ENCODE data around the gene TAPT1.

The TAPT1 gene

DNA sequence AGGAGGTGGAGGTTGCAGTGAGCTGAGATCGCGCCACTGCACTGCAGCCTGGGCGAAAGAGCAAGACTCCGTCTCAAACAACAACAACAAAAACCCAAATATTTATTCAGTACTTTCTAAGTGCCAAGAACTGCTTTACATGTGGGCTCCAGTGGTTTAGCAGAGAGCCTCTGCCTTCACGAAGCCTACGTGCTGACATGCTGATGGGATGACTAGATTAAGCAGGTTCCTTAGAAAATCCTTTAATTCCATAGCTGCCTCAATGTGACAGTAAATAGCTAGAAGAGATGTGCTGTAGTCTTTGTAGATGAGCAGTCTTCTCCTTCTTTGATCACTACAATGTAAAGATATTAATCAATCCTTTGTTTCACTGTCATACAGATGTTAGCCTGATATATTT lies 49.6 kb downstream of the TAPT1 start:
- TF ChIP-seq, protein P1, sequence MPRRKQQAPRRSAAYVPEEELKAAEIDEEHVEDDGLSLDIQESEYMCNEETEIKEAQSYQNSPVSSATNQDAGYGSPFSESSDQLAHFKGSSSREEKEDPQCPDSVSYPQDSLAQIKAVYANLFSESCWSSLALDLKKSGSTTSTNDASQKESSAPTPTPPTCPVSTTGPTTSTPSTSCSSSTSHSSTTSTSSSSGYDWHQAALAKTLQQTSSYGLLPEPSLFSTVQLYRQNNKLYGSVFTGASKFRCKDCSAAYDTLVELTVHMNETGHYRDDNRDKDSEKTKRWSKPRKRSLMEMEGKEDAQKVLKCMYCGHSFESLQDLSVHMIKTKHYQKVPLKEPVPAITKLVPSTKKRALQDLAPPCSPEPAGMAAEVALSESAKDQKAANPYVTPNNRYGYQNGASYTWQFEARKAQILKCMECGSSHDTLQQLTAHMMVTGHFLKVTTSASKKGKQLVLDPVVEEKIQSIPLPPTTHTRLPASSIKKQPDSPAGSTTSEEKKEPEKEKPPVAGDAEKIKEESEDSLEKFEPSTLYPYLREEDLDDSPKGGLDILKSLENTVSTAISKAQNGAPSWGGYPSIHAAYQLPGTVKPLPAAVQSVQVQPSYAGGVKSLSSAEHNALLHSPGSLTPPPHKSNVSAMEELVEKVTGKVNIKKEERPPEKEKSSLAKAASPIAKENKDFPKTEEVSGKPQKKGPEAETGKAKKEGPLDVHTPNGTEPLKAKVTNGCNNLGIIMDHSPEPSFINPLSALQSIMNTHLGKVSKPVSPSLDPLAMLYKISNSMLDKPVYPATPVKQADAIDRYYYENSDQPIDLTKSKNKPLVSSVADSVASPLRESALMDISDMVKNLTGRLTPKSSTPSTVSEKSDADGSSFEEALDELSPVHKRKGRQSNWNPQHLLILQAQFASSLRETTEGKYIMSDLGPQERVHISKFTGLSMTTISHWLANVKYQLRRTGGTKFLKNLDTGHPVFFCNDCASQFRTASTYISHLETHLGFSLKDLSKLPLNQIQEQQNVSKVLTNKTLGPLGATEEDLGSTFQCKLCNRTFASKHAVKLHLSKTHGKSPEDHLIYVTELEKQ (tag by site-specific recombination; IDR thresholded peaks at IDR 0.05; ENCODE audit: borderline replicate concordance) = no peak
- TF ChIP-seq ZNF658 (tag by site-specific recombination; IDR thresholded peaks at IDR 0.05) = no peak
- POLR2A ChIA-PET = no interaction called here

DNA sequence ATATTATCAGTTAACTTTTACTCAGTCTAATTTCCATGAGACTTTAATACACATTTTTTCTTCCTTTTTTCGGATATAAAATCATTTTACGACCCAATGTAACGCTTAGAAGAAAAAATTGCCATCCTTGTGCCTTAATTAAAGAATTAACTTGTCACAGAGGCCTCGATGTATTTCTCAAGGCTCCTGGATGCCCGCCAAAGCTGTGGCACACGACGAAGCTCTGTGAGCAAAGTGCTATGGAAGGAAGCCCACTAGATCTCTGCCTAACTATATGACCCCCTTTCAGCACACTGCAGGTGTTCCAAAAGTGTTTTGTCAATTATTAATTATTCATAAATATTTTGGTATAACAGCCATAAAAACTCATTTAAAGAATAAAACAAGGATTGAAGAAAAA lies 54.4 kb downstream of the TAPT1 start:
- POLR2A ChIA-PET = no interaction called here

More for the DNA sequence above, 49.6 kb downstream of the TAPT1 start:
- Histone ChIP-seq H3K4me1 (ENCODE audit: control insufficient read depth, insufficient read depth, low read length) (no peaks in the 10 kb centered on the region), H3K4me3 (ENCODE audit: low read depth, low read length) (no peak overlapping the region), H3K36me3 (ENCODE audit: control insufficient read depth in 2 of 2, insufficient read depth in 1 of 2, low read length in 2 of 2) (peaks cover 0 to 34% of the 10 kb centered on the region in 2 experiments; a peak in 2 of 3 replicates), H3K9me3 (ENCODE audit: control insufficient read depth, insufficient read depth, low read depth, low read length) (no peaks in the 10 kb centered on the region), H3K27ac (ENCODE audit: extremely low read depth, low read depth, low read length) (no peak overlapping the region)
- CTCF ChIA-PET = no interaction called here

More for the DNA sequence above, 54.4 kb downstream of the TAPT1 start:
- Histone ChIP-seq H3K4me1 (ENCODE audit: control insufficient read depth, insufficient read depth, low read length) (no peaks in the 10 kb centered on the region), H3K27ac (ENCODE audit: extremely low read depth, low read depth, low read length) (no peak overlapping the region), H3K4me3 (ENCODE audit: low read depth, low read length) (no peak overlapping the region), H3K9me3 (ENCODE audit: control insufficient read depth, insufficient read depth, low read depth, low read length) (no peaks in the 10 kb centered on the region), H3K36me3 (ENCODE audit: control insufficient read depth in 2 of 2, insufficient read depth in 1 of 2, low read length in 2 of 2) (peaks cover 0 to 38% of the 10 kb centered on the region in 2 experiments; a peak in 2 of 3 replicates)
- CTCF ChIA-PET = interaction anchor here (1.2 kb wide), 1 partner anchor 138 kb away, joined by 3 read pairs; no protein-coding TSS in a partner anchor
- TF ChIP-seq, protein P2, sequence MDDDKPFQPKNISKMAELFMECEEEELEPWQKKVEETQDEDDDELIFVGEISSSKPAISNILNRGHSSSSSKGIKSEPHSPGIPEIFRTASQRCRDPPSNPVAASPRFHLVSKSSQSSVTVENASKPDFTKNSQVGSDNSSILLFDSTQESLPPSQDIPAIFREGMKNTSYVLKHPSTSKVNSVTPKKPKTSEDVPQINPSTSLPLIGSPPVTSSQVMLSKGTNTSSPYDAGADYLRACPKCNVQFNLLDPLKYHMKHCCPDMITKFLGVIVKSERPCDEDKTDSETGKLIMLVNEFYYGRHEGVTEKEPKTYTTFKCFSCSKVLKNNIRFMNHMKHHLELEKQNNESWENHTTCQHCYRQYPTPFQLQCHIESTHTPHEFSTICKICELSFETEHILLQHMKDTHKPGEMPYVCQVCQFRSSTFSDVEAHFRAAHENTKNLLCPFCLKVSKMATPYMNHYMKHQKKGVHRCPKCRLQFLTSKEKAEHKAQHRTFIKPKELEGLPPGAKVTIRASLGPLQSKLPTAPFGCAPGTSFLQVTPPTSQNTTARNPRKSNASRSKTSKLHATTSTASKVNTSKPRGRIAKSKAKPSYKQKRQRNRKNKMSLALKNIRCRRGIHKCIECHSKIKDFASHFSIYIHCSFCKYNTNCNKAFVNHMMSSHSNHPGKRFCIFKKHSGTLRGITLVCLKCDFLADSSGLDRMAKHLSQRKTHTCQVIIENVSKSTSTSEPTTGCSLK (tag by site-specific recombination; IDR thresholded peaks at IDR 0.05) = no peak
- TF ChIP-seq SCRT1 (tag by site-specific recombination; IDR thresholded peaks at IDR 0.05; ENCODE audit: borderline replicate concordance) = no peak
- TF ChIP-seq ZNF341 (tag by site-specific recombination; IDR thresholded peaks at IDR 0.05; ENCODE audit: low read depth) = no peak
- no peak for TF ChIP-seq ZEB2 (tag by site-specific recombination; IDR thresholded peaks at IDR 0.05)
- TF ChIP-seq REPIN1 (tag by site-specific recombination; IDR thresholded peaks at IDR 0.05; ENCODE audit: low read depth) = no peak
- TF ChIP-seq, protein P3, sequence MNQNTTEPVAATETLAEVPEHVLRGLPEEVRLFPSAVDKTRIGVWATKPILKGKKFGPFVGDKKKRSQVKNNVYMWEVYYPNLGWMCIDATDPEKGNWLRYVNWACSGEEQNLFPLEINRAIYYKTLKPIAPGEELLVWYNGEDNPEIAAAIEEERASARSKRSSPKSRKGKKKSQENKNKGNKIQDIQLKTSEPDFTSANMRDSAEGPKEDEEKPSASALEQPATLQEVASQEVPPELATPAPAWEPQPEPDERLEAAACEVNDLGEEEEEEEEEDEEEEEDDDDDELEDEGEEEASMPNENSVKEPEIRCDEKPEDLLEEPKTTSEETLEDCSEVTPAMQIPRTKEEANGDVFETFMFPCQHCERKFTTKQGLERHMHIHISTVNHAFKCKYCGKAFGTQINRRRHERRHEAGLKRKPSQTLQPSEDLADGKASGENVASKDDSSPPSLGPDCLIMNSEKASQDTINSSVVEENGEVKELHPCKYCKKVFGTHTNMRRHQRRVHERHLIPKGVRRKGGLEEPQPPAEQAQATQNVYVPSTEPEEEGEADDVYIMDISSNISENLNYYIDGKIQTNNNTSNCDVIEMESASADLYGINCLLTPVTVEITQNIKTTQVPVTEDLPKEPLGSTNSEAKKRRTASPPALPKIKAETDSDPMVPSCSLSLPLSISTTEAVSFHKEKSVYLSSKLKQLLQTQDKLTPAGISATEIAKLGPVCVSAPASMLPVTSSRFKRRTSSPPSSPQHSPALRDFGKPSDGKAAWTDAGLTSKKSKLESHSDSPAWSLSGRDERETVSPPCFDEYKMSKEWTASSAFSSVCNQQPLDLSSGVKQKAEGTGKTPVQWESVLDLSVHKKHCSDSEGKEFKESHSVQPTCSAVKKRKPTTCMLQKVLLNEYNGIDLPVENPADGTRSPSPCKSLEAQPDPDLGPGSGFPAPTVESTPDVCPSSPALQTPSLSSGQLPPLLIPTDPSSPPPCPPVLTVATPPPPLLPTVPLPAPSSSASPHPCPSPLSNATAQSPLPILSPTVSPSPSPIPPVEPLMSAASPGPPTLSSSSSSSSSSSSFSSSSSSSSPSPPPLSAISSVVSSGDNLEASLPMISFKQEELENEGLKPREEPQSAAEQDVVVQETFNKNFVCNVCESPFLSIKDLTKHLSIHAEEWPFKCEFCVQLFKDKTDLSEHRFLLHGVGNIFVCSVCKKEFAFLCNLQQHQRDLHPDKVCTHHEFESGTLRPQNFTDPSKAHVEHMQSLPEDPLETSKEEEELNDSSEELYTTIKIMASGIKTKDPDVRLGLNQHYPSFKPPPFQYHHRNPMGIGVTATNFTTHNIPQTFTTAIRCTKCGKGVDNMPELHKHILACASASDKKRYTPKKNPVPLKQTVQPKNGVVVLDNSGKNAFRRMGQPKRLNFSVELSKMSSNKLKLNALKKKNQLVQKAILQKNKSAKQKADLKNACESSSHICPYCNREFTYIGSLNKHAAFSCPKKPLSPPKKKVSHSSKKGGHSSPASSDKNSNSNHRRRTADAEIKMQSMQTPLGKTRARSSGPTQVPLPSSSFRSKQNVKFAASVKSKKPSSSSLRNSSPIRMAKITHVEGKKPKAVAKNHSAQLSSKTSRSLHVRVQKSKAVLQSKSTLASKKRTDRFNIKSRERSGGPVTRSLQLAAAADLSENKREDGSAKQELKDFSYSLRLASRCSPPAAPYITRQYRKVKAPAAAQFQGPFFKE (tag by site-specific recombination; IDR thresholded peaks at IDR 0.05; ENCODE audit: borderline replicate concordance) = no peak
- no peak for TF ChIP-seq ZNF354C (tag by site-specific recombination; IDR thresholded peaks at IDR 0.05; ENCODE audit: borderline replicate concordance, low read depth)
- TF ChIP-seq KLF7 (tag by site-specific recombination; IDR thresholded peaks at IDR 0.05; ENCODE audit: borderline replicate concordance) = no peak
- TF ChIP-seq, protein P4, sequence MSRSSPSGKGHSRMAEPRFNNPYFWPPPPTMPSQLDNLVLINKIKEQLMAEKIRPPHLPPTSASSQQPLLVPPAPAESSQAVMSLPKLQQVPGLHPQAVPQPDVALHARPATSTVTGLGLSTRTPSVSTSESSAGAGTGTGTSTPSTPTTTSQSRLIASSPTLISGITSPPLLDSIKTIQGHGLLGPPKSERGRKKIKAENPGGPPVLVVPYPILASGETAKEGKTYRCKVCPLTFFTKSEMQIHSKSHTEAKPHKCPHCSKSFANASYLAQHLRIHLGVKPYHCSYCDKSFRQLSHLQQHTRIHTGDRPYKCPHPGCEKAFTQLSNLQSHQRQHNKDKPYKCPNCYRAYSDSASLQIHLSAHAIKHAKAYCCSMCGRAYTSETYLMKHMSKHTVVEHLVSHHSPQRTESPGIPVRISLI (tag by site-specific recombination; IDR thresholded peaks at IDR 0.05) = no peak
- TF ChIP-seq, protein P5, sequence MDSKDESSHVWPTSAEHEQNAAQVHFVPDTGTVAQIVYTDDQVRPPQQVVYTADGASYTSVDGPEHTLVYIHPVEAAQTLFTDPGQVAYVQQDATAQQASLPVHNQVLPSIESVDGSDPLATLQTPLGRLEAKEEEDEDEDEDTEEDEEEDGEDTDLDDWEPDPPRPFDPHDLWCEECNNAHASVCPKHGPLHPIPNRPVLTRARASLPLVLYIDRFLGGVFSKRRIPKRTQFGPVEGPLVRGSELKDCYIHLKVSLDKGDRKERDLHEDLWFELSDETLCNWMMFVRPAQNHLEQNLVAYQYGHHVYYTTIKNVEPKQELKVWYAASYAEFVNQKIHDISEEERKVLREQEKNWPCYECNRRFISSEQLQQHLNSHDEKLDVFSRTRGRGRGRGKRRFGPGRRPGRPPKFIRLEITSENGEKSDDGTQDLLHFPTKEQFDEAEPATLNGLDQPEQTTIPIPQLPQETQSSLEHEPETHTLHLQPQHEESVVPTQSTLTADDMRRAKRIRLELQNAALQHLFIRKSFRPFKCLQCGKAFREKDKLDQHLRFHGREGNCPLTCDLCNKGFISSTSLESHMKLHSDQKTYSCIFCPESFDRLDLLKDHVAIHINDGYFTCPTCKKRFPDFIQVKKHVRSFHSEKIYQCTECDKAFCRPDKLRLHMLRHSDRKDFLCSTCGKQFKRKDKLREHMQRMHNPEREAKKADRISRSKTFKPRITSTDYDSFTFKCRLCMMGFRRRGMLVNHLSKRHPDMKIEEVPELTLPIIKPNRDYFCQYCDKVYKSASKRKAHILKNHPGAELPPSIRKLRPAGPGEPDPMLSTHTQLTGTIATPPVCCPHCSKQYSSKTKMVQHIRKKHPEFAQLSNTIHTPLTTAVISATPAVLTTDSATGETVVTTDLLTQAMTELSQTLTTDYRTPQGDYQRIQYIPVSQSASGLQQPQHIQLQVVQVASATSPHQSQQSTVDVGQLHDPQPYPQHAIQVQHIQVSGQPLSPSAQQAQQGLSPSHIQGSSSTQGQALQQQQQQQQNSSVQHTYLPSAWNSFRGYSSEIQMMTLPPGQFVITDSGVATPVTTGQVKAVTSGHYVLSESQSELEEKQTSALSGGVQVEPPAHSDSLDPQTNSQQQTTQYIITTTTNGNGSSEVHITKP (tag by site-specific recombination; IDR thresholded peaks at IDR 0.05) = no peak
- no peak for TF ChIP-seq ZNF157 (tag by site-specific recombination; IDR thresholded peaks at IDR 0.05)

Data from HEK293 (cell line).